ENCODE data around the gene ENO3. TPM values are rescaled to one million over a fixed set of nuclear protein-coding genes. Genes with fewer than 3 reads are reported as not detected.

ENO3 gene
- total RNA-seq, 2 experiments from 2014 or later = 17.2 to 20.5 TPM

GRCh38 chr17:4971826-4972225 is 20.9 kb downstream of the ENO3 start:
- Mint-ChIP-seq H3K27ac (no peak overlapping the region), H3K4me3 (no peak overlapping the region), H3K4me1 (ENCODE audit: low read depth) (peaks cover 8% of the 10 kb centered on the region), H3K27me3 (no peaks in the 10 kb centered on the region), H3K9me3 (no peaks in the 10 kb centered on the region), H3K36me3 (ENCODE audit: low read depth) (peaks cover 52% of the 10 kb centered on the region)
- ChIA-PET POLR2A (interaction anchor here (7.3 to 9.8 kb wide), 2 partner anchors 23 to 32 kb away, joined by 195 to 350 read pairs; partner anchors contain the start of genes ENO3, PFN1, RNF167 and SLC25A11), CTCF (interaction anchor here (1.1 to 2.4 kb wide), 2 partner anchors 15 to 63 kb away, joined by 4 to 9 read pairs; partner anchors contain the start of gene CAMTA2)
- ATAC-seq (ENCODE audit: poor library complexity) = no peak
- H3K9me3 ChIP-seq (ENCODE audit: control insufficient read depth in 1 of 2, insufficient read depth in 1 of 2, low read length in 2 of 2) = no peaks in the 10 kb centered on the region
- no peak overlapping the region for H3K27ac ChIP-seq (ENCODE audit: low read depth in 1 of 2, low read length in 2 of 2)
- no peaks in the 10 kb centered on the region for H3K27me3 ChIP-seq (ENCODE audit: control insufficient read depth in 1 of 2, insufficient read depth in 2 of 2, low read length in 2 of 2)
- no peak for TF ChIP-seq CTCF (IDR thresholded peaks at IDR 0.05)
- DNase-seq = no peak
- H3K4me3 ChIP-seq (ENCODE audit: low read length) = no peak overlapping the region
- peaks cover 55% of the 10 kb centered on the region for H3K36me3 ChIP-seq (ENCODE audit: insufficient read depth, low read length)
- H3K4me1 ChIP-seq (ENCODE audit: insufficient read depth, low read length) = peaks cover 30% of the 10 kb centered on the region
- intact Hi-C loops (cut with DNase I, micrococcal nuclease) = no loop called here

- no peak for DNase-seq
- H3K36me3 ChIP-seq (ENCODE audit: insufficient read depth, low read length) = peaks cover 60% of the 10 kb centered on the region
- peaks cover 30% of the 10 kb centered on the region for H3K4me1 ChIP-seq (ENCODE audit: insufficient read depth, low read length)
- Mint-ChIP-seq H3K27ac (no peak overlapping the region), H3K4me3 (no peak overlapping the region), H3K4me1 (ENCODE audit: low read depth) (peaks cover 8% of the 10 kb centered on the region), H3K36me3 (ENCODE audit: low read depth) (peaks cover 57% of the 10 kb centered on the region), H3K27me3 (no peaks in the 10 kb centered on the region), H3K9me3 (no peaks in the 10 kb centered on the region)
- intact Hi-C loops (cut with DNase I, micrococcal nuclease) = no loop called here
- ChIA-PET CTCF (interaction anchor here (1.2 kb wide), 1 partner anchor 90 kb away, joined by 3 read pairs; no protein-coding TSS in a partner anchor), POLR2A (interaction anchor here (7.3 to 9.8 kb wide), 2 partner anchors 24 to 32 kb away, joined by 195 to 350 read pairs; partner anchors contain the start of genes ENO3, PFN1, RNF167 and SLC25A11)
- no peak for TF ChIP-seq CTCF (IDR thresholded peaks at IDR 0.05)
- no peaks in the 10 kb centered on the region for H3K27me3 ChIP-seq (ENCODE audit: control insufficient read depth in 1 of 2, insufficient read depth in 2 of 2, low read length in 2 of 2)
- no peak for ATAC-seq (ENCODE audit: poor library complexity)
- H3K27ac ChIP-seq (ENCODE audit: low read depth in 1 of 2, low read length in 2 of 2) = no peak overlapping the region
- H3K9me3 ChIP-seq (ENCODE audit: control insufficient read depth in 1 of 2, insufficient read depth in 1 of 2, low read length in 2 of 2) = no peaks in the 10 kb centered on the region
- no peak overlapping the region for H3K4me3 ChIP-seq (ENCODE audit: low read length)
Measured at GRCh38 chr17:4972322-4972721, 21.4 kb downstream of the ENO3 start.

DNA sequence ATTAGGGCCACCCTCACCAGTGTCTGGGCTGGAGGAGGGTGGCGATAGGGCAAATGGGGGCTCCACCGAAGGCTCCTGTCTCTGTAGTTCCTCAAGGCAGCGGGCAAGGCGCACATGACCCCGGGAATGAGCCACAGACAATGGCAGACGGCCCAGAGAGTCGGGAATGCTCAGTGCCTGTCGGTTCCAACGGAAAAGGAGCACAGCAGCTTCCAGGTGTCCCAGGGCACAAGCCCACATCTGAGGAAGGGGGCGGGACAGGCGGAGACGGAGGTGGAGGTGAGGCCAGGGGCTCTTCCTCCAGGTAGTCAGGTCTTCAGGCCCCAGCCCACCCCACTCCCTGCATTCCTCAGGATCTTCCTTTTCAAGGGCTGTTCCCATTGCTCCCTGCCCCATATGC is 21.8 kb downstream of the ENO3 start:
- ATAC-seq (ENCODE audit: poor library complexity) = no peak
- H3K4me1 ChIP-seq (ENCODE audit: insufficient read depth, low read length) = peaks cover 29% of the 10 kb centered on the region
- Mint-ChIP-seq H3K4me1 (ENCODE audit: low read depth) (peaks cover 8% of the 10 kb centered on the region), H3K36me3 (ENCODE audit: low read depth) (peaks cover 61% of the 10 kb centered on the region), H3K27me3 (no peaks in the 10 kb centered on the region), H3K27ac (no peak overlapping the region), H3K9me3 (no peaks in the 10 kb centered on the region), H3K4me3 (no peak overlapping the region)
- no peak for DNase-seq
- H3K36me3 ChIP-seq (ENCODE audit: insufficient read depth, low read length) = peaks cover 64% of the 10 kb centered on the region
- CTCF ChIA-PET = interaction anchor here (1.2 kb wide), 1 partner anchor 89 kb away, joined by 3 read pairs; no protein-coding TSS in a partner anchor
- POLR2A ChIA-PET = interaction anchor here (2.2 kb wide), 1 partner anchor 33 kb away, joined by 7 read pairs; the partner anchor contains the start of genes RNF167 and SLC25A11
- no peak overlapping the region for H3K4me3 ChIP-seq (ENCODE audit: low read length)
- H3K27ac ChIP-seq (ENCODE audit: low read depth in 1 of 2, low read length in 2 of 2) = no peak overlapping the region
- intact Hi-C loops (cut with DNase I, micrococcal nuclease) = no loop called here
- TF ChIP-seq CTCF (IDR thresholded peaks at IDR 0.05) = no peak
- H3K9me3 ChIP-seq (ENCODE audit: control insufficient read depth in 1 of 2, insufficient read depth in 1 of 2, low read length in 2 of 2) = no peaks in the 10 kb centered on the region
- H3K27me3 ChIP-seq (ENCODE audit: control insufficient read depth in 1 of 2, insufficient read depth in 2 of 2, low read length in 2 of 2) = no peaks in the 10 kb centered on the region
